Tibial nerve (tissue), 4 donors: ENCODE measurements around the gene RASL10A. TPM values are rescaled to one million over a fixed set of nuclear protein-coding genes. Genes with fewer than 3 reads are reported as not detected.

Source experiments
- DNase-seq, 2 donors: peaks; one replicate each; pipeline ENCODE4 v3.0.0-alpha.2; 2019; ENCODE audit warnings: low spot score in 2 of 2
- H3K27ac ChIP-seq, 4 donors: fragments of 200-600 bp; sonication (generic) in 3 of 4; one replicate each; pipeline ENCODE4 v1.5.1; 2017 to 2019; ENCODE audit warnings: mild to moderate bottlenecking in 1 of 4
- H3K27me3 ChIP-seq, 2 donors: fragments of 200-600 bp; sonication (generic) in 1 of 2; one replicate each; pipeline versions ENCODE4 v1.5.1 to v1.6.0; 2017 to 2019
- H3K36me3 ChIP-seq, 3 donors: fragments of 200-600 bp; sonication (generic); one replicate each; pipeline ENCODE4 v1.5.1; 2018 to 2019
- H3K4me1 ChIP-seq, 4 donors: fragments of 200-600 bp; sonication (generic) in 3 of 4; one replicate each; pipeline ENCODE4 v1.5.1; 2017 to 2019
- H3K4me3 ChIP-seq, 4 donors: fragments of 200-600 bp; sonication (generic) in 3 of 4; one replicate each; pipeline ENCODE4 v1.5.1; 2017 to 2019; ENCODE audit warnings: mild to moderate bottlenecking in 1 of 4, moderate library complexity in 1 of 4
- H3K9me3 ChIP-seq, 4 donors: fragments of 200-600 bp; sonication (generic) in 3 of 4; one replicate each; pipeline ENCODE4 v1.5.1; 2017 to 2019
- EP300 ChIP-seq, 2 donors: sonication (generic); formaldehyde crosslinking; IDR thresholded peaks; one replicate each; pipeline ENCODE4 v1.6.1; 2017; ENCODE audit warnings: antibody characterized with exemption in 2 of 2, mild to moderate bottlenecking in 1 of 2
- POLR2A ChIP-seq, 2 donors: fragments of 450-650 bp; IDR thresholded peaks; one replicate each; pipeline ENCODE4 v1.6.1; 2017; ENCODE audit warnings: antibody characterized with exemption in 2 of 2, mild to moderate bottlenecking in 2 of 2, moderate library complexity in 2 of 2
- WGBS, 2 donors: methylation state at CpG; one replicate each; pipeline ENCODE4 v1.1.5; 2018; 5-methylcytosine and 5-hydroxymethylcytosine counted together
- total RNA-seq, 4 donors: library from RNA; depleted of rRNA; stranded (reverse); fragments of >200 nt; gene quantifications; one replicate each; pipeline ENCODE4 v1.1.0, GENCODE V29; 2016
- TF ChIP-seq, protein P1 (sequence below), 5 experiments: fragments of 200-600 bp in 3 of 5; fragments of 450-650 bp in 2 of 5; sonication (generic) in 3 of 5; IDR thresholded peaks; one replicate each; pipeline ENCODE4 v1.5.1; 2016 to 2019; ENCODE audit warnings: antibody characterized with exemption in 5 of 5, mild to moderate bottlenecking in 3 of 5, moderate library complexity in 2 of 5

The RASL10A gene
- total RNA-seq, 4 donors from 2014 or later, result 2.2 to 6.6 (median 3.3) TPM; not detected in 1

DNA sequence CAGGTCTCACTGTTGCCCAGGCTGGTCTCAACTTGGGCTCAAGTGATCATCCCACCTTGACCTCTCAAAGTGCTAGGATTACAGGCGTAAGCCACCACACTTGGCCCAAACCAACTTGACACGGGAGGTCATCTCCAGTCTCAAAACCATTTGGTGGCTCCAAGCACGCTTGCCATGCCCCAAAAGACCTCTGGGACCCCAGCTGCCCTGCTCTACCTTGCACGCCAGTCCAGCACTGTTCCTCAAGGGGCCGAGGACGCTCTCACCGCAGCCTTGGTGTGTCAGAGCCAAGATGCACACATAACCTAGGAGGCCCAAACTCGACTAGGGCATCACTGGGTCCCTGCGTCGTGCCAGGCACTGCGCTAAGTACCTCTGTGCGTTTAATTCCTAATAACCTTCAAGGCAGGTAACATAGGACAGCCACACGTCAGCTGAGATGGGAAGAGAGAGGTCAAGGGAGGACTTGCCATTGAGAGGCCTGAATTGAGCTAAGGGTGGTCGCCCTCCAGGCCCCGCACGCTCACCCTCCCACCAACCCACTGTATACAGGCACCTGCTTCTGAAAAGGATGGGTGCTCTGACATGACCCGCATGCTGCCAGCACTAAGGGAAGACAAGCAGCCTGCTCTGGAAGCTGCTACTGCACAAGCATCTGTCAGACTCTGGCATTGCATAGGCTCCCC lies 13.6 kb downstream of the RASL10A start:
- no peak for DNase-seq
- peaks cover 0 to 23% (median 13%) of the 10 kb centered on the region in 4 donors for H3K4me1 ChIP-seq
- H3K27ac ChIP-seq, result peak overlapping the region in 3 of 4 donors; percentile 13 to 67 (median 45)
- peaks cover 3 to 50% (median 29%) of the 10 kb centered on the region in 3 donors for H3K36me3 ChIP-seq
- H3K27me3 ChIP-seq, result no peaks in the 10 kb centered on the region
- H3K4me3 ChIP-seq, result no peak overlapping the region
- 87 to 90% methylated on average over 17 of the region's 17 CpGs for whole genome bisulfite sequencing, 2 donors
- no peak for TF ChIP-seq EP300 (IDR thresholded peaks at IDR 0.05)
- TF ChIP-seq POLR2A (IDR thresholded peaks at IDR 0.05), result no peak
- TF ChIP-seq, protein P1, sequence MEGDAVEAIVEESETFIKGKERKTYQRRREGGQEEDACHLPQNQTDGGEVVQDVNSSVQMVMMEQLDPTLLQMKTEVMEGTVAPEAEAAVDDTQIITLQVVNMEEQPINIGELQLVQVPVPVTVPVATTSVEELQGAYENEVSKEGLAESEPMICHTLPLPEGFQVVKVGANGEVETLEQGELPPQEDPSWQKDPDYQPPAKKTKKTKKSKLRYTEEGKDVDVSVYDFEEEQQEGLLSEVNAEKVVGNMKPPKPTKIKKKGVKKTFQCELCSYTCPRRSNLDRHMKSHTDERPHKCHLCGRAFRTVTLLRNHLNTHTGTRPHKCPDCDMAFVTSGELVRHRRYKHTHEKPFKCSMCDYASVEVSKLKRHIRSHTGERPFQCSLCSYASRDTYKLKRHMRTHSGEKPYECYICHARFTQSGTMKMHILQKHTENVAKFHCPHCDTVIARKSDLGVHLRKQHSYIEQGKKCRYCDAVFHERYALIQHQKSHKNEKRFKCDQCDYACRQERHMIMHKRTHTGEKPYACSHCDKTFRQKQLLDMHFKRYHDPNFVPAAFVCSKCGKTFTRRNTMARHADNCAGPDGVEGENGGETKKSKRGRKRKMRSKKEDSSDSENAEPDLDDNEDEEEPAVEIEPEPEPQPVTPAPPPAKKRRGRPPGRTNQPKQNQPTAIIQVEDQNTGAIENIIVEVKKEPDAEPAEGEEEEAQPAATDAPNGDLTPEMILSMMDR (IDR thresholded peaks at IDR 0.05), result no peak
- H3K9me3 ChIP-seq, result no peaks in the 10 kb centered on the region

DNA sequence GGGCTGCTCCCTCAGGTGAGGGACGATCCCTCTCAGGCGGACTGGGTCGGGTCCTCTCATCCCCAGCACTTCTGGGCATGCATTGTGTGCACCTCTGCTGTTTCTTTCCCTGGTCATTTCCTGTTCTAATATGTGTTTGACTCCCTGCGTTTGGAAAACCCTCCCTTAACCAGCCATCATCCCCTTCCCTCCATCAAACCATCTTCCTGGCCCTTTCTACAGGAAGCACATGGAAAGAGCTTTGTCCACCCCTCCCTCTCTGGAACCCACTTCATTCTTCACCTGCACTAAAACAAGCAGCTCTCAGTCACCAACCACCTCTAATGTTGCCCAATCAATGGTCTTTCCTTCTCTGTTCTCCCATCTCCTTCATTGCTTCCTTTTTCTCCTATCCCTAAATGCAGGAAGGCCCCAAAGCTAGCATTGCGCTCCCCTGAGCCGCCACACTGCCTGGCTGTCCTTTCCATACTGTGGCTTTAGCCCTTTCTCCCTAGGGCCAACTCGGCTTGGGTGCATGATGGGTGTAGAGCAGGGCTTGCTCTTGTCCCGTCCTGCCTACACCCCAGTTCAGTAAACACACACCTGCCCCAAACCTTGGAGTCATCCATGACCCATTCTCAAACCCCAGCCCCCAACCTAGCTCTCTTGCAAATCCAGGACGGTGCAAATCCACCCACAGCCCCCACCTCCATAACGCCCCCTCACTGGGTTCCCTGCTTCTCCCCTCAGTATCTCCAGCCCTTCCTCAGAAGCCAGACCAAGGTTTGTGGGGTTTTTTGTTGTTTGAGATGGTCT lies 14.5 kb downstream of the RASL10A start:
- H3K4me3 ChIP-seq, result no peak overlapping the region
- no peak overlapping the region for H3K27ac ChIP-seq
- H3K27me3 ChIP-seq, result no peaks in the 10 kb centered on the region
- WGBS, 2 donors, result 66 to 70% methylated on average over 10 of the region's 10 CpGs
- peaks cover 3 to 59% (median 37%) of the 10 kb centered on the region in 3 donors for H3K36me3 ChIP-seq
- H3K4me1 ChIP-seq, result peaks cover 0 to 23% (median 10%) of the 10 kb centered on the region in 4 donors
- TF ChIP-seq EP300 (IDR thresholded peaks at IDR 0.05), result no peak
- TF ChIP-seq POLR2A (IDR thresholded peaks at IDR 0.05), result no peak
- TF ChIP-seq, protein P1 (IDR thresholded peaks at IDR 0.05), result no peak
- no peak for DNase-seq
- no peaks in the 10 kb centered on the region for H3K9me3 ChIP-seq

DNA sequence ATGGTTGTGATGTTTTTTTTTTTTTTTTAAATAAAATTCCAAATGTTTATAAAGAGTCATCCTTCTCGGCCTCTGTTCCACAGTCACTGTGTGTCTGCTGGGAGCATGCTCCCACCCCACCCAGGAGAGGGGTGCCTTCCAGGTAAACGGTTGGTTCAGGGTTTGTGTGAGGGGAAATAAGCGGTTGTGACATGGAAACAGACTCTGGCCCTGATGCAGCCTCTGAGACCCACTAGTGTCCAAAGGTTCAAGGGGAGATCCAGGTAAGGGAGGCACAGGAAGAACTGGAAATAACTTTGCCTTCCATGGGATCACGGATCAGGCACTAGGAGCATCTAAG lies 15.1 kb downstream of the RASL10A start:
- H3K4me3 ChIP-seq, result no peak overlapping the region
- WGBS, 2 donors, result 56 to 58% methylated on average over 4 of the region's 4 CpGs
- peaks cover 0 to 19% (median 10%) of the 10 kb centered on the region in 4 donors for H3K4me1 ChIP-seq
- no peak for DNase-seq
- no peak overlapping the region for H3K27ac ChIP-seq
- H3K36me3 ChIP-seq, result peaks cover 3 to 65% (median 43%) of the 10 kb centered on the region in 3 donors
- H3K27me3 ChIP-seq, result no peaks in the 10 kb centered on the region
- TF ChIP-seq, protein P1 (IDR thresholded peaks at IDR 0.05), result no peak
- TF ChIP-seq EP300 (IDR thresholded peaks at IDR 0.05) (no peak), POLR2A (IDR thresholded peaks at IDR 0.05) (no peak)
- no peaks in the 10 kb centered on the region for H3K9me3 ChIP-seq

DNA sequence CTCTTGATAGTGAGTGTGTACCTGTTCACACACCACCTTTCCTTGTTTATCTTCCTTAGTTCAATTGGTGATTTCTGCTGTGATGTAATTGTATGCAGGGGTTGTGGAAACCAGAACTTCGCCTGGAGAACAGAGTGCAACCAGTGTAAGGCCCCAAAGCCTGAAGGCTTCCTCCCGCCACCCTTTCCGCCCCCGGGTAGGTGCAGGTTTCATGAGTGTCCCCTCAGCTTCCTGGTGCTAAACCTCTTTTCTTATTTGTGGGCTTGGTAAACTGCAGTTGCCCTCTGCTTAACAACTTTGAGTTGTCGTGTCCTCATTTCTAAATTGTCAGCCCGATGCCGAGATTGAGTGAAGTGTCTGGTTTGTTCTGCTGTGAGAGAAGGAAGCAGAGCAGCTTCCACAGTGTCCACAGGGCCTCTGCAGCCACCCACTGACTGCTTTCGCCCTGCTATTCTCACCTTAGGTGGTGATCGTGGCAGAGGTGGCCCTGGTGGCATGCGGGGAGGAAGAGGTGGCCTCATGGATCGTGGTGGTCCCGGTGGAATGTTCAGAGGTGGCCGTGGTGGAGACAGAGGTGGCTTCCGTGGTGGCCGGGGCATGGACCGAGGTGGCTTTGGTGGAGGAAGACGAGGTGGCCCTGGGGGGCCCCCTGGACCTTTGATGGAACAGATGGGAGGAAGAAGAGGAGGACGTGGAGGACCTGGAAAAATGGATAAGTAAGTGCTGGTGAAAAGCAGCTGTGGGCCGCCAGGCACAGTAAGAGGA lies 16.2 kb downstream of the RASL10A start:
- peaks cover 0 to 17% (median 10%) of the 10 kb centered on the region in 4 donors for H3K4me1 ChIP-seq
- no peaks in the 10 kb centered on the region for H3K9me3 ChIP-seq
- no peak overlapping the region for H3K4me3 ChIP-seq
- H3K36me3 ChIP-seq, result peaks cover 3 to 76% (median 51%) of the 10 kb centered on the region in 3 donors
- TF ChIP-seq, protein P1 (IDR thresholded peaks at IDR 0.05), result no peak
- no peak overlapping the region for H3K27ac ChIP-seq
- DNase-seq, result no peak
- WGBS, 2 donors, result 86 to 87% methylated on average over 19 of the region's 19 CpGs
- H3K27me3 ChIP-seq, result no peaks in the 10 kb centered on the region
